Measurements from ENCODE around the gene SMARCD2.
"Not testable (repeated sequence)": the region's sequence is repeated elsewhere in the genome, so short reads cannot be mapped to it uniquely, and the experiment has no call there.

GRCh38 chr17:63870292-63870665 is 27.8 kb upstream of the SMARCD2 start:
- TF ChIP-seq POLR2A (IDR thresholded peaks at IDR 0.05; ENCODE audit: low read length); GATA1 (IDR thresholded peaks at IDR 0.05; ENCODE audit: low read depth, low read length): not testable (repeated sequence)

All from erythroblast (primary cell).